Measurements from ENCODE around the gene TIAM1.
"Not testable (repeated sequence)": the region's sequence is repeated elsewhere in the genome, so short reads cannot be mapped to it uniquely, and the experiment has no call there.

The TIAM1 gene

GRCh38 chr21:31232344-31232743 is 111.7 kb downstream of the TIAM1 start:
- Mint-ChIP-seq H3K4me1 (peaks cover 6 to 9% of the 10 kb centered on the region in 2 donors), H3K4me3 (no peak overlapping the region), H3K27ac (no peak overlapping the region), H3K9me3 (peaks cover 6 to 7% of the 10 kb centered on the region in 2 donors), H3K36me3 (peaks cover 10 to 11% of the 10 kb centered on the region in 2 donors), H3K27me3 (no peaks in the 10 kb centered on the region)
- DNase-seq: no peak
- ATAC-seq (replicated peaks): no peak

DNA sequence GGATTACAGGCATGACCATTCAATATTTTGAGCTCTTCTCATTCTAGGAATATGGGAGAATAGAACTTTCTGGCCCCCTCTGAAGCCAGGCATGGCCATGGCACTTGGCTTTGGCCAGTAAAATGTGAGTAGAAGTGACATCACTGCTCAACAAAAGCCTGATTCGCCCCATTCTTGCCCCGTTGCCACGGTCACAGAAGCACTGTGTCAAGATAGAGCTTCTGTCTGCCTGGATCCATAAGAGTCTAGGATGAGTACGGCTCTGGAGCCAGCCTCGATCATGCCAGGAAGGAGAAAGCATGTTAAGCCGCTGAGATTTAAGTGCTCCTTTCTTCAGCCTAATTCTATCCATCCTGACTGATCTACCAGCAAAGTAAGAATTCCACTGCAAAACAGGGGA is 113.1 kb downstream of the TIAM1 start:
- Mint-ChIP-seq H3K4me3 (no peak overlapping the region), H3K9me3 (peaks cover 6 to 8% of the 10 kb centered on the region in 2 donors), H3K36me3 (peaks cover 10 to 11% of the 10 kb centered on the region in 2 donors), H3K27me3 (no peaks in the 10 kb centered on the region), H3K4me1 (peaks cover 6 to 9% of the 10 kb centered on the region in 2 donors), H3K27ac (no peak overlapping the region)
- DNase-seq: no peak
- ATAC-seq (replicated peaks): no peak

GRCh38 chr21:31228723-31229122 is 115.3 kb downstream of the TIAM1 start:
- H3K36me3 Mint-ChIP-seq: peaks cover 5 to 13% of the 10 kb centered on the region in 2 donors
- not testable (repeated sequence) for H3K27me3 Mint-ChIP-seq, DNase-seq, H3K4me1 Mint-ChIP-seq, H3K27ac Mint-ChIP-seq, H3K4me3 Mint-ChIP-seq, H3K9me3 Mint-ChIP-seq
- ATAC-seq (replicated peaks): peak; percentile 81 to 86

DNA sequence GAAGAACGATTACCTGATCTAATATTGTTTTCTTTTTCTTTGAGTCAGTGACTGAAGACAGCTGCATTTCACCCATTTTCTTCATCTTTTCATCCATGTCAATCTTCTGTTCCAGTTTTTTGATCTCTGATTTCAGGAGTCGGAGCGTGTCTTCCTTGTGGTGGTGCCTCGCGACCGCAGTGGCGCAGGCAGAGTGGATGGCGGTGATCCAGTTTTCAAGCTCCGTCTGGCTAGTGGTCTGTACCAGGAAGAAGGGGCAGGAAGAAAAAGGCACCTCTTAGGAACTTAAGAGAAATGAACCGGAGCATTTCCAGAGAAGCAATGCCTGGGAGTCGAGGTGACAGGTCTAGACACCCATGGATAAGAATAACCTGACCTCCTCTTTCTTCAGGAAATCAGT is 118.3 kb downstream of the TIAM1 start:
- Mint-ChIP-seq H3K9me3 (peaks cover 0 to 3% of the 10 kb centered on the region in 2 donors), H3K27ac (no peak overlapping the region), H3K4me1 (peaks cover 14 to 28% of the 10 kb centered on the region in 2 donors), H3K36me3 (peaks cover 10 to 15% of the 10 kb centered on the region in 2 donors), H3K27me3 (no peaks in the 10 kb centered on the region), H3K4me3 (no peak overlapping the region)
- ATAC-seq (replicated peaks) (no peak), DNase-seq (no peak)

DNA sequence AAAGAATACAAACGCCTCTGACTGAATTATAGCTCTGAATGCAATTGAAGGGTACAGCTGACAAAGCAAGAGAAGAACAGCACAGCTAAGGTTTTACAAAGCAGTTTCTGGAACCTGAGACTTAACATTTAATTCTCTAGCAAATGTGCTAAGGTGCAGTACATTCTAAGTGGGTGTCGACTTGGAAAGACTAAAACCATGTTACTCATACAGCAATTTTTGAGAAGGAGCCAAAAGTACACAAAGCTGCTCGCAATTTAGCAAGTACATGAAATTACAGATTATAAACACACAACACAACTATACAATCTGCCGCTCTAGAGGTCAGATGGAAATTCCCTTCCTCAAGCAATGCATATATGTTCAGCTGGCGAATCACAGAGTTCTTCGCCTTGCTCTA is 121.9 kb downstream of the TIAM1 start:
- ATAC-seq (replicated peaks) (peak in 1 of 2 donors; percentile 17), DNase-seq (no peak)
- Mint-ChIP-seq H3K9me3 (no peaks in the 10 kb centered on the region), H3K36me3 (peaks cover 12 to 15% of the 10 kb centered on the region in 2 donors), H3K4me3 (peak overlapping the region in 1 of 2 donors; percentile 16), H3K27ac (no peak overlapping the region), H3K27me3 (no peaks in the 10 kb centered on the region), H3K4me1 (peaks cover 13 to 33% of the 10 kb centered on the region in 2 donors)

DNA sequence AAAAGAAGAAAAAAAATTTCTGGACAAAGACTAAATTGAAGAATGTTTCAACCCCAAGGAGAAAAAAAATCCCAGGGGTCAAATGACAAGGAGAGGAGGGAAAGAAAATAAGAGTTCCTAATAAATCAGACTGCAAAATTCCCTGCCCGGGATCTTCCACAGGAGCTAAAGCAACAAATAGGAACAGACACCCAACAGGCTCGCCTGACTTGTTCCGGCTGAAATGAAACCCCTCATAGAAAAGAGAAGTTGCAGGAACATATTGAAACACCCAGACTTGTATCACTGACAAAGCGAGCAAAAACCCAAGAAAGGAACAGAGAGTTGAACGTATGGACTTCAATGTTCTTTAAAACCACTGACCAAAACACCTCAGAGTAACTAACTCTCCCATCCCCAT is 123.0 kb downstream of the TIAM1 start:
- Mint-ChIP-seq H3K27me3 (no peaks in the 10 kb centered on the region), H3K4me1 (peaks cover 13 to 33% of the 10 kb centered on the region in 2 donors), H3K9me3 (no peaks in the 10 kb centered on the region), H3K27ac (peak overlapping the region; percentile 59), H3K36me3 (peaks cover 12 to 15% of the 10 kb centered on the region in 2 donors), H3K4me3 (peak overlapping the region; percentile 13 to 18)
- ATAC-seq (replicated peaks) (peak; percentile 78 to 87), DNase-seq (no peak)

- DNase-seq: no peak
- H3K4me1 Mint-ChIP-seq: peaks cover 13 to 33% of the 10 kb centered on the region in 2 donors
- H3K9me3 Mint-ChIP-seq: no peaks in the 10 kb centered on the region
- H3K27me3 Mint-ChIP-seq: no peaks in the 10 kb centered on the region
- peak overlapping the region in 1 of 2 donors; percentile 18 for H3K4me3 Mint-ChIP-seq
- H3K36me3 Mint-ChIP-seq: peaks cover 12 to 15% of the 10 kb centered on the region in 2 donors
- H3K27ac Mint-ChIP-seq: peak overlapping the region; percentile 59
- peak; percentile 41 to 51 for ATAC-seq (replicated peaks)
Observed at GRCh38 chr21:31220575-31220974, 123.5 kb downstream of the TIAM1 start.

- ATAC-seq (replicated peaks): peak; percentile 17 to 50
- Mint-ChIP-seq H3K4me1 (peaks cover 13 to 33% of the 10 kb centered on the region in 2 donors), H3K36me3 (peaks cover 10% of the 10 kb centered on the region in 2 donors), H3K27ac (peak overlapping the region; percentile 70), H3K27me3 (no peaks in the 10 kb centered on the region), H3K9me3 (no peaks in the 10 kb centered on the region), H3K4me3 (peak overlapping the region in 1 of 2 donors; percentile 31)
- DNase-seq: no peak
Observed at GRCh38 chr21:31218830-31219608, 125.0 kb downstream of the TIAM1 start.

DNA sequence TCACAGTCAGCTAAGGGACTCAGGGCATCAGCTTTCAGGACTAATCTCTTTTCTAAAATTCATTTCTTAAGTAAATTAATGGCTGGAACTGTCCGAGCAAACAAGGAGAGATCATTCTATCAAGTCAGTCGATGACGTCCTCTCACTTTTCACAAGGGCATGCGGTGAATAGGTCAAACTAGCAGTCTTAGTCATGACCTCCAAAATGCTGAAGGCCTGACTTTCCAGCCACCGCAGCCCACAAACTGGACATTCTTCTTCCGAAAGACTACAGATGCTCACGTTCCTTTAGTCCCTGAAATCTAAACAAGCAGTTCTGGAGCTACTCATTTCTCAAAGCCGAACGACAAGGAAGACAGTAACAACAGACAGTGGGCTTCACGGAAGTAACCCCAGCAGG is 127.9 kb downstream of the TIAM1 start:
- Mint-ChIP-seq H3K27ac (no peak overlapping the region), H3K36me3 (peaks cover 5 to 6% of the 10 kb centered on the region in 2 donors), H3K9me3 (no peaks in the 10 kb centered on the region)

GRCh38 chr21:31213787-31214186 is 130.3 kb downstream of the TIAM1 start:
- H3K27ac Mint-ChIP-seq: no peak overlapping the region
- peaks cover 3 to 4% of the 10 kb centered on the region in 2 donors for H3K36me3 Mint-ChIP-seq
- H3K4me3 Mint-ChIP-seq: no peak overlapping the region
- no peaks in the 10 kb centered on the region for H3K27me3 Mint-ChIP-seq
- no peaks in the 10 kb centered on the region for H3K4me1 Mint-ChIP-seq
- ATAC-seq (replicated peaks) (no peak), DNase-seq (no peak)
- H3K9me3 Mint-ChIP-seq: no peaks in the 10 kb centered on the region

More for the DNA sequence above, 127.9 kb downstream of the TIAM1 start:
- H3K4me1 Mint-ChIP-seq: peaks cover 9 to 19% of the 10 kb centered on the region in 2 donors
- no peak for ATAC-seq (replicated peaks)
- no peak overlapping the region for H3K4me3 Mint-ChIP-seq
- no peaks in the 10 kb centered on the region for H3K27me3 Mint-ChIP-seq
- DNase-seq: no peak

- peaks cover 3 to 4% of the 10 kb centered on the region in 2 donors for H3K36me3 Mint-ChIP-seq
- H3K27me3 Mint-ChIP-seq: no peaks in the 10 kb centered on the region
- no peak for ATAC-seq (replicated peaks)
- H3K9me3 Mint-ChIP-seq: no peaks in the 10 kb centered on the region
- no peak overlapping the region for H3K27ac Mint-ChIP-seq
- H3K4me3 Mint-ChIP-seq: no peak overlapping the region
- H3K4me1 Mint-ChIP-seq: no peaks in the 10 kb centered on the region
- no peak for DNase-seq
Observed at GRCh38 chr21:31211836-31212235, 132.2 kb downstream of the TIAM1 start.

- DNase-seq (no peak), ATAC-seq (replicated peaks) (no peak)
- H3K36me3 Mint-ChIP-seq: peaks cover 3 to 9% of the 10 kb centered on the region in 2 donors
- H3K9me3 Mint-ChIP-seq: no peaks in the 10 kb centered on the region
- H3K27me3 Mint-ChIP-seq: no peaks in the 10 kb centered on the region
- no peak overlapping the region for H3K4me3 Mint-ChIP-seq
- H3K27ac Mint-ChIP-seq: no peak overlapping the region
- peaks cover 6 to 31% of the 10 kb centered on the region in 2 donors for H3K4me1 Mint-ChIP-seq
Observed at GRCh38 chr21:31205412-31205811, 138.6 kb downstream of the TIAM1 start.

- DNase-seq (no peak), ATAC-seq (replicated peaks) (no peak)
- peaks cover 4 to 9% of the 10 kb centered on the region in 2 donors for H3K36me3 Mint-ChIP-seq
- peaks cover 8 to 34% of the 10 kb centered on the region in 2 donors for H3K4me1 Mint-ChIP-seq
- H3K27ac Mint-ChIP-seq: no peak overlapping the region
- no peaks in the 10 kb centered on the region for H3K27me3 Mint-ChIP-seq
- no peaks in the 10 kb centered on the region for H3K9me3 Mint-ChIP-seq
- no peak overlapping the region for H3K4me3 Mint-ChIP-seq
Observed at GRCh38 chr21:31204801-31205200, 139.3 kb downstream of the TIAM1 start.

DNA sequence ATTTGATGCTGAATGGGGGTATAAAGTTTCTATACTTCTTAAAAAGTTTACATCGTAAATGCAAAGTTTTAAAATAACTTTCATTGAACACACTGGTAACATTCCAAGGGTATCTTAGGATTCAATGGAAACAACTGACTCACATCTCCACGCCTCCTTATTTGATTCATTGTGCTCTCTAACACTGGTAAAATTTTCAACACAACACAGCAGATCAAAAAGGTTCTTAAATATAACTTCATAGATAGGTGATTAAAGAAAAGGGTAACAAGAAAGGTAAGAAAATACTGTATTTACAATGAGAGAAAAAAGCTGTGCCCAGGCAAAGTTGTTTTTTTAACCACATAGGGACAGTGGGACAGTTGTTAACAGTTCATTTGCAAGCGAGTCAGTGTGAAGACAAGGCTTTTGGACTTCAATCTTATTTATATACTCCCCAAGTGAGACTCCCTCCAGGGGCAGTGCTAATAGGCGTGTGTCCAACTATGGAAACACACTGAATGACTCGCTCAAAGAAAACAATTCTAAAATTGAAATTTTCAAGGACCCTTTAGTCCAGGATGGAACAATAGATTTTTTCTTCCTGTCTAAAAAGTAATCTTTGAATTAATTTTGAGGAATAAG is 140.5 kb downstream of the TIAM1 start:
- peak overlapping the region; percentile 20 for H3K27ac Mint-ChIP-seq
- DNase-seq (no peak), ATAC-seq (replicated peaks) (no peak)
- peaks cover 9 to 43% of the 10 kb centered on the region in 2 donors for H3K4me1 Mint-ChIP-seq
- no peaks in the 10 kb centered on the region for H3K9me3 Mint-ChIP-seq
- peaks cover 7 to 9% of the 10 kb centered on the region in 2 donors for H3K36me3 Mint-ChIP-seq
- H3K27me3 Mint-ChIP-seq: no peaks in the 10 kb centered on the region
- no peak overlapping the region for H3K4me3 Mint-ChIP-seq

DNA sequence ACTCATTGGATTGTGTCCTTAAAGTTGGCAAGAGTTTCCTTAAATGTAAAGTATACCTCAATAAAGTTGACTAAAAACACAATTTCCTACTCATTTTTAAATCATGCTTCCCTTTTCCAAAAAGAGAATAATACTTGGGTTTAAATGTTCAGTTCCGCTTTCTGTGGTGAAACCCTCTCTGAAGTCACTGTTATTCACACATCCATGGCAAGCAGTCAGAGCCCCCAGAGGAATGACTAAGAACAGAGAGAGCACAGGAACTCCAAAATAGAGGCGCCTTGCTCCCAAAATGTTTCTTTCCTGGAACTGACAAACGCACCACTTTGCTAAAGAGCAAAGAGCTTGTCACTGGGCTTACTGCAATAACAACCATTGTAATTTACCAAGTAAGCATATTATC is 142.5 kb downstream of the TIAM1 start:
- Mint-ChIP-seq H3K4me3 (peak overlapping the region; percentile 57 to 64), H3K4me1 (peaks cover 9 to 43% of the 10 kb centered on the region in 2 donors), H3K27ac (peak overlapping the region; percentile 27), H3K9me3 (no peaks in the 10 kb centered on the region), H3K27me3 (no peaks in the 10 kb centered on the region), H3K36me3 (peaks cover 7 to 9% of the 10 kb centered on the region in 2 donors)
- DNase-seq: peak; percentile 41
- ATAC-seq (replicated peaks): peak; percentile 95 to 96
